Left hindlimb (tissue), 1 donor: ENCODE results near the gene FADD.

Source experiments
- DNase-seq: peaks from one replicate; pipeline ENCODE4 v3.0.0-alpha.2; 2018

Gene FADD, protein sequence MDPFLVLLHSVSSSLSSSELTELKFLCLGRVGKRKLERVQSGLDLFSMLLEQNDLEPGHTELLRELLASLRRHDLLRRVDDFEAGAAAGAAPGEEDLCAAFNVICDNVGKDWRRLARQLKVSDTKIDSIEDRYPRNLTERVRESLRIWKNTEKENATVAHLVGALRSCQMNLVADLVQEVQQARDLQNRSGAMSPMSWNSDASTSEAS

DNA sequence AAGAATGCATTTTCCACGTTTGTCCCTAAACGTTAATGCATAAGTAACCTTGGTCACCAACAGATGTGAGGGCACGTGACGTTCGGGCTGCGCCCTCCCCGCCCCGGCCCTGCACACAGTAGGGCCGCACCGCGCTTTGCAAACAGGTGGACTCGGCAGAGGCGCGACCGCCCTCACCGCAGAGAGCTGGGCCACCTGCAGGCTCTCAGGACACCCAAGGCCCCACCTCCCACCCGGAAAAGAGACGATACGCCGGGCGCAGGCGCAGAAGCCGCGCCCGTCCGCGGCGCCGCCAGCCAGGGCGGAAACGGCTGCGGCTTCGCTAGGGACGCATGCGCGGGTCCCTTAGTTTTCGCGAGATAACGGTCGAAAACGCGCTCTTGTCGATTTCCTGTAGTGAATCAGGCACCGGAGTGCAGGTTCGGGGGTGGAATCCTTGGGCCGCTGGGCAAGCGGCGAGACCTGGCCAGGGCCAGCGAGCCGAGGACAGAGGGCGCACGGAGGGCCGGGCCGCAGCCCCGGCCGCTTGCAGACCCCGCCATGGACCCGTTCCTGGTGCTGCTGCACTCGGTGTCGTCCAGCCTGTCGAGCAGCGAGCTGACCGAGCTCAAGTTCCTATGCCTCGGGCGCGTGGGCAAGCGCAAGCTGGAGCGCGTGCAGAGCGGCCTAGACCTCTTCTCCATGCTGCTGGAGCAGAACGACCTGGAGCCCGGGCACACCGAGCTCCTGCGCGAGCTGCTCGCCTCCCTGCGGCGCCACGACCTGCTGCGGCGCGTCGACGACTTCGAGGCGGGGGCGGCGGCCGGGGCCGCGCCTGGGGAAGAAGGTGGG is at the start of gene FADD:
TSS of gene FADD (plus strand) at position 377 of the 831 bp plus-strand sequence. CDS start at position 541, 164 bp downstream.
- DNase-seq = peak; percentile 93

DNA sequence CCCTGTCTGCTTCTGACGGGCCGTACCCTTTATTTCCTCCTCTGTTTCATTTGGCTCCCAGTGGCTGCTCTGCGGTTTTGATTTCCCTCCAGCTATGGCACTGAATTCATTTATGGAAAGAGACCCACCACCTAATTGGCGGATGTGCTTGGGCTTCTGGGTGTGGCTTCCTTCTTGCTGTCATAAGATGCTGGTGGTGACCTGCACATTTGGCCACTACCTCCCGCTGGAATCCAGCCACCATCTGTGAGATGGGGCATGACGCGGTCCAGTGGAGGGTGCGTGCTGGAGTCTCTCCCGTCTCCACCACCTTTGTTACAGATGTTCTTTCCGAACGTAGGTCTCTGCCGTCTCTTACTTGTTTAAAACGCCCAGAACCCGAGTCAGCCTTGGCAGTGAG is 47.7 kb upstream of the FADD start:
- peak; percentile 62 for DNase-seq

DNA sequence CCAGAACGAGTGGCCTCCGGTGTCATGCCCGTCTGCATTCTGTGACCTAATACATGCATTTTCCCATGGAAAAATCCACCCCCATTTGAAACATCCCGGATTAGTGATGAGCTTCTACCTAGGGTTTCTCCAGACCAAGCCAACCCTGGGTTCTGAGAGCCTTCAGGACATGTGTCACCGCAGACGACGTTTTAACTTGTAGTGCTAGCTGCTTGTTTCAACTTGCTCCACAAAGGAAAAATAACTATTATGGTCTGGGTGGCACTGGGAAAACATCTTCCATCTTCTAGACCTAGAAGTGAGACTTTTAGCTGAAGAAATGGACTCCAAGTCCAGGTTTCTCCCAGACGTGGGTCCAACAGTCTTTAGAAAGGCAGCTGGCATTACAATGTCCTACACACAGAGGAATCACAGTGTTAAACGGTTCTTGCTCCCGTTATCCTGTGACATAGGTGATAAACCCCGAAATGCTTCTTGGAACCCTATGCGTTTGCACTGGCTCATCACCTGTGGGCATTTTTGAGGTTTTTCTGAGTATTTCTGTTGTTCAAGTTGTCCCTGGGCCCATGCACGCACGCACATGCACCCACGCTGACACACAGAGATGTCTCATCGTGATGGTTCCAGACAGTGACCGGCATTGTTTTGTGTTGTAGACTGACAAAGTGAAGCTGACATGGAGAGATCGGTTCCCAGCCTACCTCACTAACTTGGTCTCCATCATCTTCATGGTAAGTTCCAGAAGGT is 46.6 kb upstream of the FADD start:
- no peak for DNase-seq

DNA sequence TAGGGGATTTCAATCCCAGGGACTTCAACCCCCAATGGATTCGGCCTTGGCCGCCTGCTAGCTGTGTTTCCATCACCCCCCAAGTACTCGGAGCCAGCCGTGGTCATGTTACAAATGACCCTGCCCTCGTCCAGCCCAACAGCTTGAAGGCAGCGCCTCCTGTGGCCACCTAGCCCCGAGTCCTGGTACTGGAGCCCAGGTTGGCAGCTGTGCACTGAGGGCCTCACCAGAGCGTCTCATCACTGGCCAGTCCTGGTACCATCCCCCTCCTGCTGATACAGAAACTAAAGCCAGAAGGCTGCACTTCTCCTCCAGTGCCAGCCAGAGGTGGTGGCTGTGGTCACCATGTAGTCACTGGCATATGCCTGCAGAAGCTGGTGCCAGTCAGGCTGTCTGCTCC is 44.9 kb upstream of the FADD start:
- no peak for DNase-seq

DNA sequence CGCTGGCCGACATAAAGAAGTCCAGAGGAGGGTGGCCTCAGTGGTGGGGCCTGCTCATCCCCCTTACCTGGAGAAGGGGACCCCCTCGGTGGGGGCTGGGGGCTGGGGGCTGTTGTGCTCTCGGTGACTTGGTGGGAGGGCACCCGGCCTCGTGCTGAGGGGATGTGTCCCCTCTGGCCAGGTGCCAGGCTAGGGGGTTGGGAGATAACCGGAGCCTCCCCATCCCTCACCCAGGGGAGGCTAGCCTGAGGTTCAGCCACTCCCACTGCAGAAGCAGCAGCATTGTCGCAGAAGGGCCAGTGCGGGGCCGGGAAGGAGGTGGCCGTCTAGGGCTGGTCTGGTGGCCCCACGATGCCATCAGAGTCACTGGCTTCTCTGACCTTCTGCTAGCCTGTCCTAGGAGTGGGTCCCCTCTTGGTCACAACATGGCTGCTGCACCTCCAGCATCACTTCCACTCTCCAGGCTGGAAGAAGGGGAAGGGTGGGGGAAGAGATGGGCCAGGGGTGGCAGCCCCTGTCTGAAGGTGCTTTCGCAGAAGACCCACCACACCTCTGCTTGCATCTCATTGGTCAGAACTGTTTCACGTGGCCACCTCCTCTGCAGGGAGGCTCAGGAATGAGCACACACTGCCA is 44.2 kb upstream of the FADD start:
- no peak for DNase-seq

DNA sequence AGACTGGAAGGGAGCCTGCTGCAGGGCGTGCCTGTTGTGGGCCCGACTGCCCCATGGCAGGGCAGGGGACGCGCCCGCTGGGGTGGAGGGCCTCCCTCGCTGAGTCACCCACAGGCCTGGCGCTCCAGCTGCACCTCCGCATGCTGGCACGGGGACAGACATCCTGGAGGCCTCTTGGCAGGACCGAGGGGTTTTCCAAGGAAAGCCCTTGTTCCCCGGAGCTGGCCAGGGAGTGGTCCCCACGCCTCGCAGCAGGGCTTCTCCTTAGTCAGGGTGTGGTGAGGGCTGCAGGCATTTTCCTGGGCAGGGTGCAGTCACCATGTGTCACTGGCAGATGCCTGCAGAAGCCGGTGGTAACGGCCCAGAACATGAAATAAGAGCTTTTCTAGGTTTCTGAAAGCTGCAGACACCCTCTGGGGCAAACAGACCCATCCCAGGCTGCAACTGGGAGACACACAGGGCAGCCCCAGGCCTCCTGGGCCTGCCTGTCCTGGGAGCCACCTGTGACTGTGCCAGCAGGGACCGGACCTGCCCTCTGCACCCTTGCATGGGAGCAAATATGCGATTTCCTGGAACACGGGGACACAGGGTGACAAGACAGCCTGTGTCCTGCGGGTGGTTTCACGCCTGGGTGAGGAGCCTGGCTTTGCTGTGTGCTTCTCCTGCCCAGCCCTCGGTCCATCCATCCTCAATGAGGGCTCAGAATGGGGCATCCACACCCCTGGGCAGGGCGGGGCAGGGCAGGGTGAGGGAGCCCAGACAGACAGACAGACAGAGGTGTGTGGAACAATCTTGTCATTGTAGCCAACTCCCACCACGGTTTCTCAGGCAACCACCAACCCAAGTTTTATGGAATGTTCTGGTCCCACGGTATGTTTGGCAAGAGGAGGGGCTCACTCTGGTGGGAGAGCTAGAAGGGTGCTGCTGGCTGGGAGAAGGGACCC is 43.2 kb upstream of the FADD start:
- DNase-seq = peak; percentile 64

DNA sequence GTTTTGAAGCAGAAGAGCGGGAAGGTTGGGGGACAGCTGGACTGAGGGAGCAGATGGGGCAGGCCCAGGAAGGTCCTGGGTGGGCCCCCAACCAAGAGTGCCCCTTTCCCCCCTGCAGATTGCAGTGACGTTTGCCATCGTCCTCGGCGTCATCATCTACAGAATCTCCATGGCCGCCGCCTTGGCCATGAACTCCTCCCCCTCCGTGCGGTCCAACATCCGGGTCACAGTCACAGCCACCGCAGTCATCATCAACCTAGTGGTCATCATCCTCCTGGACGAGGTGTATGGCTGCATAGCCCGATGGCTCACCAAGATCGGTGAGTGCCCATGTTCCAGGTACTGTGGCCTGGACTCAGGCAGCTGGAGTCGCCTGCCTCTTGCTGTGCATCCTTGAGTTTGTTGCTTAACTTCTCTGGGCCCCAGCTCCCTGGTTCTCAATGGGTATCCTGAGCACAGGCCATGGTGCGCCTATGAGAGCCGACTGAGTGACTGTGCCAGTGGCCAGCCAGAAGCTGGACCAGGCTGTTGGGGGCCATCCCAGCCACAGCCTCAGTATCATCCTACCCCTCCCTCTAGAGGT is 42.0 kb upstream of the FADD start:
- DNase-seq = no peak

DNA sequence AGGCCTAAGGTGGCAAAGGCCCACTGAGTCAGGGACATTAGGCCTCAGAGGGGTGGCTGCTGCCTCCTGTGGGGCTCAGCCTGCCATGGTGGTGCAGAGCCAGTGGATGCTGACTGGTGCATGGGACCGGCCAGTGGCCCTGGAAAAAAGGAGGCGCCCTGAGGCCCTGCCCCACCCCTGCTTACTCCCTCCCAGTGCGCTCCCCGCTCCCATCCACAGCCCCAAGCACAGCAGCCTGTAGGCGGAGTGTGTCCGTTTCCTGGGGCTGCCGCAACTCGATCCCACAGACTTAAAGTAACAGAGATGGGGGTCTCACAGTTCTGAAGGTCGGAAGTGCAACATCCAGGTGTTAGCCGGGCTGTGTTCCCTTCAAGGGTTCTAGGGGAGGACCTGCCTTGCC is 38.4 kb upstream of the FADD start:
- DNase-seq = no peak

DNA sequence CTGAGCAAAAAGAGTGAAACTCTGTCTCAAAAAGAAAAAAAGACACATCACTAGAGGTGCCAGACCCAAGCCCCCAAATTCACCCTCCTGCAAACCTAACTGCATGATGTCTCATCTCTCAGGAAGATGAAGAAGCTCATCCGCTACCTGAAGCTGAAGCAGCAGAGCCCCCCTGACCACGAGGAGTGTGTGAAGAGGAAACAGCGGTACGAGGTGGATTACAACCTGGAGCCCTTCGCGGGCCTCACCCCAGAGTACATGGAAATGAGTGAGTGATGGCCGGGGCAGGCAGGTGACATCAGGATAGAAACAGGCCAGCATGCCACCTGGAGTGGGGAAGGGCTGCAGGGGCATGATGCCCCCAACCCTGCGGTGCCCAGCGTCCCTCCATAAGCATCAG is 36.0 kb upstream of the FADD start:
- DNase-seq = no peak

DNA sequence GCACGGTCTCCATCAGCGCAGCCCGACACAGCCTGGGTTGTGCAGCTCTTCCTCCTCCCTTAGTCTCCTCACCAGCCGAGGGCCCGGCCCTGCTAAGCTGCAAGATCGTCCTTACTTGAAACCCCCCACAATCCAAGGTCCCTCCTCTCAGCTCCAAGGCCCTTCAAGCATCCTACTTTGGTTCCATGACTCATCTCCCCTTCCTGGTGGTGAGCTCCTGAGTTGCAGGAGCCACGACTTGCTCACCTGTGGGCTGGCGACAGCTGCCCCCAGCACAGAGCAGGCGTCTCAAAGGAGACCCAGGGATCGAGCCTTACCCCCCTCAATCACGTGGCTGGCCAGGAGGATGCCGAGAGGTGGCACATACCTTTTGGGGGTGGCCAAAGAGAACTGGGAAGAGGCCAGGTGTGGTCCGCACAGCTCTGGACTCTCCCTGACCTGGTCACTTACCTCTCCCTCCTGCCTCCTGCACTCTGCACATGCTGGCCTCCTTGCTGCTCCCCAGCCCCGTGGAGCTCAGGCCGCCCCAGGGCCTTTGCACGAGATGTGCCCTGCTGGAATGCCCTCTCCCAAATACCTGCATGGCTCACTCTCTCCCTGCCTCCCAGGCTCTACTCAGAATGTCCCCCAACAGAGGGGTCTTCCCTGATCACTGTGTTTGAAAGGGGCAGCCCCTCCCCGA is 35.2 kb upstream of the FADD start:
- no peak for DNase-seq

DNA sequence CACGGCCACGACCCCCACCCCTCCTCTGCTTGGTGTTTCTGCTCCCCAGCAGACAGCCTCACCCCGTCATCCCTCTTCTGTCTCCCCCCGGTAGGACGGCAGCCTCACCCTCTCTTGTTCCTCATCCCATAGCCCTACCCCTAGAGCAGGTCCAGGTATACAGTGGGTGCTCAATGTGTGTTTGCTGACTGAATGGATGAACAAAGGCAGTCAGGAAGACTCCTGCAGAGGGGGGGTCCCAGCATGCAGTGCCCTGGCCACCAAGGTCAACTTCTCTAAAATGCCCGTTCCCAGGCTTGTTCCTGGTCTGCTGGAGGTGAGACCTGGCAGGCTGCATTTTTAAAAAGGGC is 34.7 kb upstream of the FADD start:
- no peak for DNase-seq

DNA sequence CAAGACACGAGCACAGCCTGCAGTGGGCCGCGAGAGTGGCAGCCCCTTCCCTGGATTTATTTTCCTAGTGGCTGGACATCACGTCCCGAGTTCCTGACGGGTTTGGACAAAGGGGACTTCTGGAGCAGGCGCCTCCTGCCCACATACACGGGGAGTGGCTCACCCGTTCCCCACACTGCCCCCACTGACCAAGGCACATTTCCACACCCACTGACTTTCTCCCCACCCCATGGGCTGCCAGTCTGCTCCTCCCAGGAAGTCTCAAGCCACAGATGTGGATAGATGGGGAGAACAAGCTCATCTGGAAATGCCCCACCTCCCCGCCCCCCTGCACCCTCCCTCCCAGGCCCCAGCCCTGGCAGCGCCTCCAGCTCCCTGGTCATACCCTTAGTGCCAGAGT is 34.0 kb upstream of the FADD start:
- peak; percentile 53 for DNase-seq

DNA sequence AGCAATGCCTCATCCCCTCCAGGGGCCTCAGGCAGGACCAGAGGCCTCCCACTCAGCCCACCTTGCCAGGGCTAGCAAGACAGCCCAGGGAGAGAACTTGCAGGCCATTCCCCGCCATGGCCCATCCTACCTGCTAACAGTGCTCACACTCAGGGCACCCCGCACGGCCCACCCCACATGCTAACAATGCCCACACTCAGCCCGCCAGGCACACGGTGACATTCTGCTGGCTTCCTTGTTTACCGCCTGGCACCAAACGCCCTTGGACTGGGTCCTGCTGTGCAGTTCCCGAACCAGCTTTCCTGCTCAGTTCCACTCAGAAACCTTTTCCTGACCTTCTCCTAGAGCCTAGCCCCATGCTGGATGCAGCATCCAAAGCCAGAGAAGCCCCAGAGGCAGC is 33.5 kb upstream of the FADD start:
- no peak for DNase-seq

DNA sequence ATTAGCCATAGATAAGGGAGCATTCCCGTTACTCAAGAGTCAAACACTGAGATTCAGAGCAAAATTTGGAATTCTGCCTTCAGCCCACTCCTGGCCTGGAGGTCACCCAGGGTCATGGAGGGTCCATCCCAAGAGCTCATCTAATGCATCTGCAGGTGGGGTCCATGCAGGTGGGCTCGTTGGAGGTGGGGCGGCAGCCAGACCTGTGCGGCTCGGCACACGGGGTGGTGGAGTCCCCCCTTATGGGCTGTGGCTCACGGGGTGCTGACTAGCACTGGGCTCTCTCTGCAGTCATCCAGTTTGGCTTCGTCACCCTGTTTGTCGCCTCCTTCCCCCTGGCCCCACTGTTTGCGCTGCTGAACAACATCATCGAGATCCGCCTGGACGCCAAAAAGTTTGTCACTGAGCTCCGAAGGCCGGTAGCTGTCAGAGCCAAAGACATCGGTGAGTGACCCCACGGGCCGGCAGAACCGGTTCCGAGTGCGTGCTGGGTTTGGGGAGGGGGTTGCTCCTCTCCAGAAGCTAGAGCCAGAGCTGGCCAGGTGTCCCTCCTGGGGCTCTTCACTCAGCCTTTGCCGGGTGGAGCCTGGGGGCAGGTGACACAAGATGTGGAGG is 32.4 kb upstream of the FADD start:
- no peak for DNase-seq

DNA sequence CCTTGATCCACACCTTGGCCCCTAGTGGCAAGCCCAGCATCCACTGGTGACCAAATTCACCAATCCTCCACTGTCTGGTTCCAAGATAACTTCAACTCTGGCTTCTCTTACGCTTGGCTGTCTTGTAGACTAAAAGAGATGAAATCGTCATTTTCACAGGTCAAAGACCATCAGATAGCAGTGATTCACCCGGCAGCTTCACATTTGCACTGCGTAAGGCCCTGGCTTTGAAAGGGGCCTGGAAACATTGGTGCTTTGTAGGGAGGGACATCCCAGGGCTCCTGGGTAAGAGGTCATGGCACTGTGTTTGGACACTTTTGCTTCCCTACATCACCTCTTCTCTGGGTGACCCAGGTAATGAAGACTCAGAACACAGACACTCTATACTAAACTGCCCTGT is 30.1 kb upstream of the FADD start:
- no peak for DNase-seq

DNA sequence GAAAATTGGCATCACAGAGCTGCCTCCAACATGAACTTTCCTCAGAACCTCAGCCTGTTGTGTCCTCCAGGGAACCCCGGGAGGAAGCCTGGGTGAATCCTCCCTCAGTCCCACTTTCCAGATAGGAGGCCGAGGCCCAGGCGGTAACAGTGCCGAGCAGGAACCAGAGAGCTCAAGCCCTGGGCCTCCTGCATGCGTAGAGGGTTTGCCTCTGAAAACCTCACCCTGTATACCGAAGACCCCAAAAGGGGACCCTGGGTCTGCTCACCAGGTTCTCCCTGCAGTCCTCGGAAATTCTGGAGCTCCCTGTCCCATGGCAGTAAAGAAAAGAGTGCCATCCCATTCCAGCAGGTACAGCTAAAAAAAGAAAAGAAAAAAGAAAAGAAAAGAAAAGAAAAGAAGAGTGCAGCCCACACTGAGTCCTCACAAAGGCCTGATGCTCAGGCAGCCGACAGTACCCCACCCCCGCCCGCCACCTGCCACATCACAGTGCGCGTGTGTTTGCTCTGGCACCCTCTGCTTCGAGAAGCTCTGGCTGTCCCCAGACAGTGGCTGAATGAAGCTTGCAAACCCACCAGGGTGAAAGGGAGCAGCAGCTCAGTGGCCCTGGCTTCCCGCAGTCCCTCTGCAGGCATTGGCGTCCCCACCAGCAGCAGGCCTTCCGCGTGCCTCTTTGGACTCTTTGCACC is 28.4 kb upstream of the FADD start:
- DNase-seq = no peak

DNA sequence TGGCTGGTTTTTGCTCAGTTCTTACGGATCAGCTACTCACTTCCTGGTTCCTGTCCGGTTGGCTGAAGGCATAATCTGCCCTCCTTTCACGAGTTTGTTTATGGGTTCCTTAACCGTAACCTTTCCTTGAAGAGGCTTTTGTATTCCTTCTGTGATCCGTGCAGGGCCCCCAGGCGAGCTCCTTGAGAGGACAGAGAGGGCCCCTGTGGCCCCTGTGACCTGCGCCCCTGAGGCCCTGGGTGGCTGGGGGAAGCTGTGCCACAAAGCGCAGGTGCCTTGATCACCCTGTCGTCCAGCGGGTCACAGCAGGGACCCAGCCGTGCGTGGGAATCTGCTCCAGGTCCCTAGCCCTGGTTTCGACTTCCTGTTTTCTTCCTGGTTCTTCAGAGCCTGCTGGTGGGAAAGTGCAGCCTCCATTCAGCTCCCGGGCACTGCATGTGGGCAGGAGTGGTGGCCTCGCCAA is 27.8 kb upstream of the FADD start:
- no peak for DNase-seq

DNA sequence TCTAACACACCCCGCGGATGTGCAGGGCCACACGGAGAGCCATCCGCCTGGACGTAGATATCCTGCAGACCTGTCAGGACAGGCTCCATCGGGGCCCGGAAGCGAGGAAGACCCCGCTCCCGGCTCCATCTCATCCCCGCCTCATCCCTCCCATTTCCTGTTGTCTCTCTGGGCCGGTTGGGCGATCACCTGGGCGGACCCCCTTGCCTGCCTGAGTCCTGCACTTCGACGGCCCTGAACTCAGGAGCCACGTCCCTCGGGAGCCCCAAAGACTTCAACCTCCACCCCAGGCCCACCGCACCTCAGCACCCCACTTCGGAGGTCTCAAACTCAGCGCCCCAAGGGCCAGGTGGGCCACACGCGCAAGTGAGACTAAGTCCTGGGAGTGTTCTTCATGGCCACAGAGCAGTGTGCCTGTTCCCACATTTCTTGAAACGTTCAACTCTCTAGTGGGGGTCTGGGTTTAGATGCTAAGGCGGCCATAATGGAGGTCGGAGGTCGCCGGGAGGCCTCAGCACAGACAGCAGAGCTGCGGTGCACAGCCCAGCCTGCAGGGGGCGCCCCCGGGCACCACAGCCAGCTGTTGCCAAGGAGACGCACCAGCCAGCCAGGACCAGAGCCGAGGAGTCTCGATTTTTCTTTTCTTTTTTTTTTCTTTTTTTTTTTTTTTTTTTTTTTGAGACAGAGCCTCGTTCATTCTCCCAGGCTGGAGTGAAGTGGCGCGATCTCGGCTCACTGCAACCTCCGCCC is 26.0 kb upstream of the FADD start:
- no peak for DNase-seq

DNA sequence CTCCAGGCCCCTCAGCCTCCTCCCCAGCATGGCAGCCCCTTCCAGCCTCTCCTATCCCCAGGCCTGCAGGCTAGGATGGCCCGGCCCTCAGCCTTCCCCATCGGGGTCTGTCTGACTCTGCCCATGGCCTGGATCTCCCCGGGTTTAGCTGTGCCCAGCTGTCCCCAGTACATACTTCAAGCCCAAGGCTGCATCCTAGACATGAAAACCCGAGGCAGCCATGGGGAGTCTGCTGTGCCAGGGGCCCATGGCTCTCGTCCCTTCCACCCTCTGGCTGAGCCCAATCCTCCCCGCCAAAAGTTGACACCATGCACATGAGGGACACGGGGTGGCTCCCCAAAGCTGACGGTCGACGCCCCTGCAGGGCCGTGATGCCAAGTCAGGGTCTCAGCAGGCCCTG is 22.2 kb upstream of the FADD start:
- DNase-seq = no peak
